IMR-90 (cell line): Measurements from ENCODE around the gene RBBP8NL. TPM values are rescaled to one million over a fixed set of nuclear protein-coding genes. Genes with fewer than 3 reads are reported as not detected.

ENCODE experiments used
- ATAC-seq: fragments of 200-7000 bp; cut with Tn5 transposase; 2 replicates; pipeline ENCODE4 v1.9.1; 2020; ENCODE audit warnings: low read depth, mild to moderate bottlenecking, moderate library complexity
- BruUV-seq: library from RNA; stranded (reverse); fragments of 400-500 nt; replicated peaks from 2 replicates; lab custom pipeline; 2021; lab: Mats Ljungman, UMichigan
- CTCF ChIA-PET: fragments of 300-600 bp; formaldehyde crosslinking; extraction: SDS; loops from one replicate; lab custom pipeline; 2021; ENCODE audit warnings: antibody characterized with exemption; lab: Yijun Ruan, JAX
- POLR2A ChIA-PET: fragments of 300-600 bp; sonication (Branson Sonifier 250); formaldehyde crosslinking; loops from one replicate; lab custom pipeline; 2022; ENCODE audit warnings: antibody characterized with exemption; ENCODE audit not compliant: unreplicated experiment; lab: Charles Lee
- DNase-seq: peaks from one replicate; pipeline ENCODE4 v3.0.0; 2013
- H2AFZ ChIP-seq: replicated peaks from 2 replicates; pipeline ENCODE3; 2013; ENCODE audit warnings: low read length, mild to moderate bottlenecking; ENCODE audit not compliant: poor library complexity
- H2AK5ac ChIP-seq: 2 replicates; pipeline ENCODE4 v1.6.1; 2013; ENCODE audit warnings: low read depth, low read length, inconsistent platforms
- H2AK9ac ChIP-seq: replicated peaks from 2 replicates; pipeline ENCODE3; 2013; ENCODE audit warnings: mild to moderate bottlenecking, low read depth, low read length, moderate library complexity; ENCODE audit not compliant: poor library complexity
- H2BK120ac ChIP-seq: 2 replicates; pipeline ENCODE4 v1.6.1; 2013; ENCODE audit warnings: low read depth, low read length, inconsistent platforms
- H2BK15ac ChIP-seq: 3 replicates; pipeline ENCODE4 v1.6.1; 2013; ENCODE audit warnings: low read depth, low read length, inconsistent platforms
- H2BK20ac ChIP-seq: 2 replicates; pipeline ENCODE4 v1.6.1; 2013; ENCODE audit warnings: low read depth, mild to moderate bottlenecking, inconsistent platforms, low read length, moderate library complexity
- H2BK5ac ChIP-seq: 2 replicates; pipeline ENCODE4 v1.6.1; 2013; ENCODE audit warnings: mild to moderate bottlenecking, low read depth, low read length, inconsistent platforms; ENCODE audit not compliant: poor library complexity, severe bottlenecking
- H3K14ac ChIP-seq: replicated peaks from 2 replicates; pipeline ENCODE4 v1.6.1; 2013; ENCODE audit warnings: low read depth, low read length, inconsistent platforms
- H3K18ac ChIP-seq: 2 replicates; pipeline ENCODE4 v1.6.1; 2013; ENCODE audit warnings: low read depth, low read length, control low read depth
- H3K23ac ChIP-seq: 2 replicates; pipeline ENCODE4 v1.6.1; 2013; ENCODE audit warnings: low read depth, low read length, inconsistent platforms
- H3K27ac ChIP-seq: 2 replicates; pipeline ENCODE4 v1.5.1; 2013; ENCODE audit warnings: mild to moderate bottlenecking, control low read depth, low read length; ENCODE audit not compliant: insufficient read depth
- H3K27me3 ChIP-seq: 2 replicates; pipeline ENCODE4 v1.6.1; 2013; ENCODE audit warnings: low read length; ENCODE audit not compliant: control insufficient read depth, insufficient read depth
- H3K36me3 ChIP-seq: 2 replicates; pipeline ENCODE4 v1.6.1; 2013; ENCODE audit warnings: low read length, mixed read lengths; ENCODE audit not compliant: control insufficient read depth, insufficient read depth
- H3K4ac ChIP-seq: 2 replicates; pipeline ENCODE4 v1.6.1; 2013; ENCODE audit warnings: low read depth, low read length, inconsistent platforms
- H3K4me1 ChIP-seq: 2 replicates; pipeline ENCODE4 v1.6.1; 2013; ENCODE audit warnings: low read length, mixed read lengths; ENCODE audit not compliant: control insufficient read depth, insufficient read depth
- H3K4me2 ChIP-seq: 2 replicates; pipeline ENCODE4 v1.6.1; 2013; ENCODE audit warnings: low read depth, mild to moderate bottlenecking, control low read depth, low read length, moderate library complexity
- H3K4me3 ChIP-seq: 2 replicates; pipeline ENCODE4 v1.5.1; 2013; ENCODE audit warnings: low read depth, mild to moderate bottlenecking, control low read depth, low read length, moderate library complexity; ENCODE audit not compliant: insufficient read depth
- H3K56ac ChIP-seq: 2 replicates; pipeline ENCODE4 v1.6.1; 2013; ENCODE audit warnings: low read length, inconsistent platforms; ENCODE audit not compliant: insufficient read depth; ENCODE audit errors: extremely low read depth
- H3K79me1 ChIP-seq, 2 experiments: 2 replicates each; pipeline ENCODE4 v1.6.1; 2013; ENCODE audit warnings: low read length in 2 of 2, inconsistent platforms in 1 of 2, low read depth in 1 of 2
- H3K9ac ChIP-seq: 2 replicates; pipeline ENCODE4 v1.6.1; 2013; ENCODE audit warnings: low read depth, low read length, control low read depth
- H3K9me1 ChIP-seq: 2 replicates; pipeline ENCODE4 v1.6.1; 2013; ENCODE audit warnings: low read length, inconsistent platforms; ENCODE audit not compliant: insufficient read depth
- H3K9me3 ChIP-seq: 2 replicates; pipeline ENCODE4 v1.6.1; 2013; ENCODE audit warnings: low read length; ENCODE audit not compliant: control insufficient read depth, insufficient read depth
- H4K20me1 ChIP-seq: 2 replicates; pipeline ENCODE4 v1.6.1; 2013; ENCODE audit warnings: low read length, inconsistent platforms; ENCODE audit not compliant: insufficient read depth
- H4K5ac ChIP-seq: 2 replicates; pipeline ENCODE4 v1.6.1; 2013; ENCODE audit warnings: mild to moderate bottlenecking, low read depth, low read length, control low read depth
- H4K8ac ChIP-seq, 2 experiments: 2 replicates each; pipeline ENCODE4 v1.6.1; 2013; ENCODE audit warnings: low read depth in 2 of 2, low read length in 2 of 2, control low read depth in 1 of 2, inconsistent platforms in 1 of 2
- H4K91ac ChIP-seq: 2 replicates; pipeline ENCODE4 v1.6.1; 2013; ENCODE audit warnings: low read depth, low read length, inconsistent platforms; ENCODE audit not compliant: insufficient read depth
- BHLHE40 ChIP-seq: fragments of 150-350 bp; IDR thresholded peaks from 2 replicates; pipeline ENCODE4 v1.6.1; 2016; ENCODE audit warnings: mild to moderate bottlenecking, low read depth, low read length
- CEBPB ChIP-seq: IDR thresholded peaks from 2 replicates; pipeline ENCODE4 v1.6.1; 2012; ENCODE audit warnings: low read depth, low read length, improper control_type of control experiment
- CHD1 ChIP-seq: IDR thresholded peaks from 2 replicates; pipeline ENCODE4 v1.6.1; 2012; ENCODE audit warnings: low read depth, low read length, improper control_type of control experiment
- CTCF ChIP-seq: conservative IDR thresholded peaks from 2 replicates; pipeline ENCODE4 v1.5.1; 2012; ENCODE audit warnings: mild to moderate bottlenecking, low read depth, low read length, improper control_type of control experiment
- ELK1 ChIP-seq: fragments of 150-350 bp; IDR thresholded peaks from 2 replicates; pipeline ENCODE4 v1.6.1; 2016; ENCODE audit warnings: low read depth, mild to moderate bottlenecking, low read length, moderate library complexity, borderline replicate concordance
- FOS ChIP-seq: fragments of 150-350 bp; IDR thresholded peaks from 2 replicates; pipeline ENCODE4 v1.6.1; 2016; ENCODE audit warnings: low read depth, low read length
- MAFK ChIP-seq: IDR thresholded peaks from 2 replicates; pipeline ENCODE4 v1.6.1; 2012; ENCODE audit warnings: low read depth, low read length, improper control_type of control experiment
- MAZ ChIP-seq: IDR thresholded peaks from 2 replicates; pipeline ENCODE4 v1.6.1; 2012; ENCODE audit warnings: low read depth, mild to moderate bottlenecking, low read length, improper control_type of control experiment, moderate library complexity, borderline replicate concordance
- MXI1 ChIP-seq: IDR thresholded peaks from 2 replicates; pipeline ENCODE4 v1.6.1; 2012; ENCODE audit warnings: low read depth, mild to moderate bottlenecking, low read length, moderate library complexity, borderline replicate concordance
- NFE2L2 ChIP-seq: fragments of 150-350 bp; IDR thresholded peaks from 2 replicates; pipeline ENCODE4 v1.6.1; 2016; ENCODE audit warnings: low read depth, mild to moderate bottlenecking, low read length
- POLR2A ChIP-seq: IDR thresholded peaks from 2 replicates; pipeline ENCODE4 v1.6.1; 2012; ENCODE audit warnings: mild to moderate bottlenecking, low read depth, low read length
- RAD21 ChIP-seq: IDR thresholded peaks from 2 replicates; pipeline ENCODE4 v1.6.1; 2012; ENCODE audit warnings: low read length, improper control_type of control experiment
- RCOR1 ChIP-seq: IDR thresholded peaks from 2 replicates; pipeline ENCODE4 v1.6.1; 2012; ENCODE audit warnings: mild to moderate bottlenecking, low read length, improper control_type of control experiment; ENCODE audit not compliant: insufficient replicate concordance
- RFX5 ChIP-seq: IDR thresholded peaks from 2 replicates; pipeline ENCODE4 v1.8.0; 2012; ENCODE audit warnings: low read depth, mild to moderate bottlenecking, low read length, moderate library complexity
- SMC3 ChIP-seq: fragments of 150-350 bp; IDR thresholded peaks from 2 replicates; pipeline ENCODE4 v1.6.1; 2016; ENCODE audit warnings: low read depth, mild to moderate bottlenecking, antibody characterized with exemption, low read length, moderate library complexity
- USF2 ChIP-seq: fragments of 150-350 bp; IDR thresholded peaks from 2 replicates; pipeline ENCODE4 v1.6.1; 2017; ENCODE audit warnings: mild to moderate bottlenecking, antibody characterized with exemption, low read length, low read depth
- WGBS, 2 experiments: methylation state at CpG; one replicate each; pipeline versions ENCODE4 v1.1.5 to v1.1.7; 2013; ENCODE audit warnings: missing lambda C conversion rate in 2 of 2; ENCODE audit not compliant: insufficient read length in 1 of 2; ENCODE audit errors: extremely low coverage in 2 of 2; 5-methylcytosine and 5-hydroxymethylcytosine counted together
- dilution Hi-C: fragments of 300-500 bp; cut with HindIII; formaldehyde crosslinking; loops from one replicate; pipeline ENCODE4 v1.14.3; 2018; ENCODE audit warnings: low sequenced_read_pairs; ENCODE audit not compliant: unreplicated experiment
- in situ Hi-C: fragments of 300-500 bp; cut with MboI; formaldehyde crosslinking; loops from 3 replicates; pipeline ENCODE4 v1.14.3; 2019; ENCODE audit warnings: low sequenced_read_pairs, inconsistent platforms, mixed read lengths
- intact Hi-C: fragments of 100-400 bp; cut with micrococcal nuclease; formaldehyde crosslinking; loops from 2 replicates; pipeline ENCODE4 v1.10.0; 2022
- polyA plus RNA-seq, 3 experiments: library from polyadenylated mRNA; depleted of rRNA; stranded (reverse); fragments of >200 nt; gene quantifications; 2 replicates each; pipeline ENCODE4 v1.2.3, GENCODE V29; 2012; ENCODE audit warnings: low replicate concordance in 1 of 3
- total RNA-seq: library from RNA; depleted of rRNA; stranded (reverse); fragments of >200 nt; gene quantifications from 2 replicates; pipeline ENCODE4 v1.2.3, GENCODE V29; 2012

RBBP8NL gene
- total and polyA plus RNA-seq, 2 of the 4 experiments (the other 2 are of a cell fraction) = not detected

- Histone ChIP-seq H3K4me3 (no peak overlapping the region), H4K91ac (no peak overlapping the region), H2AK9ac (no peak overlapping the region), H2AFZ (no peak overlapping the region), H3K14ac (no peak overlapping the region), H3K79me1 (no peaks in the 10 kb centered on the region), H3K27ac (no peak overlapping the region), H2BK5ac (no peak overlapping the region), H4K8ac (no peak overlapping the region), H4K20me1 (no peaks in the 10 kb centered on the region), H2AK5ac (no peak overlapping the region), H2BK20ac (no peak overlapping the region), H3K36me3 (no peaks in the 10 kb centered on the region), H3K9me3 (no peaks in the 10 kb centered on the region), H2BK15ac (no peak overlapping the region), H3K23ac (no peak overlapping the region), H3K4me1 (no peaks in the 10 kb centered on the region), H3K18ac (no peak overlapping the region), H3K4me2 (no peak overlapping the region), H3K4ac (no peak overlapping the region), H3K9ac (no peak overlapping the region), H3K27me3 (peaks cover 69% of the 10 kb centered on the region), H4K5ac (no peak overlapping the region), H2BK120ac (no peak overlapping the region), H3K9me1 (no peaks in the 10 kb centered on the region), H3K56ac (no peak overlapping the region)
- in situ Hi-C loops = no loop called here
- dilution Hi-C loops = no loop called here
- intact Hi-C loops = no loop called here
- DNase-seq (no peak), ATAC-seq (no peak)
- ChIA-PET CTCF (no interaction called here), POLR2A (no interaction called here)
- BruUV-seq = no TSS peak
- TF ChIP-seq CEBPB (no peak), RFX5 (no peak), MAFK (no peak), MXI1 (no peak), CHD1 (no peak), NFE2L2 (no peak), RCOR1 (no peak), SMC3 (no peak), ELK1 (no peak), CTCF (no peak), RAD21 (no peak), MAZ (no peak), USF2 (no peak), BHLHE40 (no peak), POLR2A (no peak), FOS (no peak)
- 58% methylated on average over 4 of the region's 17 CpGs; no CpG with 5 or more reads in 1 of the 2 experiments for WGBS, 2 experiments
Observed at GRCh38 chr20:62457098-62457497, 29.8 kb upstream of the RBBP8NL start.
